HCT116 (cell line): ENCODE measurements around the gene YPEL3. TPM values are rescaled to one million over a fixed set of nuclear protein-coding genes. Genes with fewer than 3 reads are reported as not detected.

Experiments
- ATAC-seq: fragments of 200-7000 bp; cut with Tn5 transposase; 2 replicates; pipeline ENCODE4 v1.9.1; 2020; ENCODE audit warnings: mild to moderate bottlenecking, moderate library complexity
- BruUV-seq: library from RNA; stranded (reverse); fragments of 400-500 nt; replicated peaks from 2 replicates; lab custom pipeline; 2021; lab: Mats Ljungman, UMichigan
- CTCF ChIA-PET: fragments of 300-600 bp; sonication (Branson Sonifier 250); formaldehyde crosslinking; loops from one replicate; lab custom pipeline; 2021; ENCODE audit warnings: antibody characterized with exemption; lab: Charles Lee
- POLR2A ChIA-PET: fragments of 300-600, 350-600 bp; sonication (Branson Sonifier 250); formaldehyde crosslinking; loops from one replicate; lab custom pipeline; 2021; ENCODE audit warnings: antibody characterized with exemption; lab: Charles Lee
- RAD21 ChIA-PET, 2 experiments: fragments of 300-600 bp; sonication (Branson Sonifier 250); formaldehyde crosslinking; loops; one replicate each; lab custom pipeline; 2023; ENCODE audit warnings: low total read pairs in 2 of 2; ENCODE audit not compliant: uncharacterized antibody in 2 of 2, unreplicated experiment in 2 of 2, low non-redundant PET in 1 of 2; lab: Charles Lee
- DNase-seq: peaks from one replicate; pipeline ENCODE4 v3.0.0-alpha.2; 2010; ENCODE audit warnings: low read depth, low spot score
- H2AFZ ChIP-seq: fragments of 200-600 bp; shearing (Covaris generic), sonication (generic); 2 replicates; pipeline ENCODE4 v1.6.1; 2017; ENCODE audit warnings: low read depth, mixed run types, mixed read lengths, antibody characterized with exemption, low read length; ENCODE audit not compliant: poor library complexity, severe bottlenecking
- H3K27ac ChIP-seq: 2 replicates; pipeline ENCODE4 v1.5.1; 2012; ENCODE audit warnings: low read depth, low read length
- H3K27me3 ChIP-seq: fragments of 200-600 bp; sonication (generic); 2 replicates; pipeline ENCODE4 v1.6.1; 2016; ENCODE audit warnings: mixed run types, low read length, mixed read lengths; ENCODE audit not compliant: insufficient read depth
- H3K36me3 ChIP-seq, 2 experiments: fragments of 200-500 bp in 1 of 2; fragments of 200-600 bp in 1 of 2; sonication (Bioruptor generic) in 1 of 2; sonication (generic) in 1 of 2; 2 replicates each; pipeline versions ENCODE4 v1.5.1 to v1.6.1; 2014 to 2016; ENCODE audit warnings: low read length in 2 of 2, inconsistent platforms in 1 of 2, mixed read lengths in 1 of 2, mixed run types in 1 of 2; ENCODE audit not compliant: insufficient read depth in 2 of 2, control insufficient read depth in 1 of 2
- H3K4me1 ChIP-seq, 2 experiments: fragments of 200-600 bp in 1 of 2; sonication (generic) in 1 of 2; 2 replicates each; pipeline versions ENCODE4 v1.5.1 to v1.6.1; 2012 to 2017; ENCODE audit warnings: low read length in 2 of 2, inconsistent platforms in 1 of 2, mild to moderate bottlenecking in 1 of 2, mixed read lengths in 1 of 2, mixed run types in 1 of 2, moderate library complexity in 1 of 2; ENCODE audit not compliant: insufficient read depth in 2 of 2, control insufficient read depth in 1 of 2
- H3K4me2 ChIP-seq: fragments of 200-600 bp; sonication (generic); 2 replicates; pipeline ENCODE4 v1.6.1; 2017; ENCODE audit warnings: mixed run types, low read length, mixed read lengths
- H3K4me3 ChIP-seq, 2 experiments: fragments of 200-600 bp in 1 of 2; sonication (generic) in 1 of 2; replicated peaks in 1 of 2; 2 replicates each; pipeline ENCODE4 v1.5.1; 2011 to 2016; ENCODE audit warnings: low read length in 2 of 2, control low read depth in 1 of 2, low read depth in 1 of 2, mild to moderate bottlenecking in 1 of 2, mixed read lengths in 1 of 2, mixed run types in 1 of 2
- H3K79me2 ChIP-seq: fragments of 200-600 bp; sonication (generic); 2 replicates; pipeline ENCODE4 v1.6.1; 2017; ENCODE audit warnings: mild to moderate bottlenecking, mixed run types, low read length, moderate library complexity, mixed read lengths; ENCODE audit not compliant: insufficient read depth
- H3K9ac ChIP-seq: fragments of 200-600 bp; sonication (generic); 2 replicates; pipeline ENCODE4 v1.6.1; 2016; ENCODE audit warnings: low read length, mixed read lengths
- H3K9me2 ChIP-seq: fragments of 200-600 bp; sonication (generic), shearing (Covaris generic); 2 replicates; pipeline ENCODE4 v1.6.1; 2017; ENCODE audit warnings: mixed run types, mild to moderate bottlenecking, moderate library complexity; ENCODE audit not compliant: insufficient read depth
- H3K9me3 ChIP-seq, 2 experiments: fragments of 200-500 bp in 1 of 2; fragments of 200-600 bp in 1 of 2; sonication (Bioruptor generic) in 1 of 2; sonication (generic) in 1 of 2; 2 replicates each; pipeline ENCODE4 v1.6.1; 2014 to 2017; ENCODE audit warnings: low read length in 2 of 2, mixed read lengths in 2 of 2, inconsistent platforms in 1 of 2, low read depth in 1 of 2, mild to moderate bottlenecking in 1 of 2, mixed run types in 1 of 2, moderate library complexity in 1 of 2; ENCODE audit not compliant: control insufficient read depth in 1 of 2, insufficient read depth in 1 of 2
- H4K20me1 ChIP-seq: fragments of 200-600 bp; sonication (generic), shearing (Covaris generic); 2 replicates; pipeline ENCODE4 v1.6.1; 2017; ENCODE audit warnings: mixed run types, mild to moderate bottlenecking, moderate library complexity; ENCODE audit not compliant: insufficient read depth
- EGR1 ChIP-seq: IDR thresholded peaks from 2 replicates; pipeline ENCODE4 v1.6.1; 2012; ENCODE audit warnings: low read depth
- ELF1 ChIP-seq: IDR thresholded peaks from 2 replicates; pipeline ENCODE4 v1.6.1; 2012; ENCODE audit warnings: low read depth, borderline replicate concordance
- EZH2 ChIP-seq: fragments of 200-600 bp; sonication (generic); IDR thresholded peaks from 2 replicates; pipeline ENCODE4 v1.6.1; 2017; ENCODE audit warnings: antibody characterized with exemption, mixed run types
- EZH2phosphoT487 ChIP-seq: fragments of 200-600 bp; IDR thresholded peaks from 2 replicates; pipeline ENCODE4 v1.6.1; 2018; ENCODE audit warnings: antibody characterized with exemption, borderline replicate concordance
- FOSL1 ChIP-seq: IDR thresholded peaks from 2 replicates; pipeline ENCODE4 v1.6.1; 2012; ENCODE audit warnings: low read depth
- POLR2AphosphoS5 ChIP-seq: IDR thresholded peaks from 2 replicates; pipeline ENCODE4 v1.6.1; 2011; ENCODE audit warnings: mild to moderate bottlenecking, low read depth, low read length, moderate library complexity
- RAD21 ChIP-seq: IDR thresholded peaks from 2 replicates; pipeline ENCODE4 v1.6.1; 2012; ENCODE audit warnings: low read depth, mild to moderate bottlenecking
- ZNF274 ChIP-seq: fragments of 200-500 bp; sonication (Bioruptor generic); IDR thresholded peaks from 2 replicates; pipeline ENCODE4 v1.6.1; 2014; ENCODE audit warnings: mild to moderate bottlenecking, low read depth, low read length, inconsistent platforms
- intact Hi-C: fragments of 100-400 bp; cut with micrococcal nuclease; formaldehyde crosslinking; loops from 2 replicates; pipeline ENCODE4 v1.10.0; 2022
- total RNA-seq: library from RNA; stranded (reverse); gene quantifications from one replicate; pipeline ENCODE4 v1.2.1, GENCODE V29; 2021; ENCODE audit not compliant: unreplicated experiment
- TF ChIP-seq, protein P1 (sequence below): IDR thresholded peaks from 2 replicates; pipeline ENCODE4 v1.6.1; 2011; ENCODE audit warnings: mild to moderate bottlenecking, low read length, moderate library complexity; ENCODE audit not compliant: insufficient replicate concordance; ENCODE audit errors: extremely low read depth

YPEL3 gene
- total RNA-seq, 1 experiment from 2014 or later: 10.9 TPM

DNA sequence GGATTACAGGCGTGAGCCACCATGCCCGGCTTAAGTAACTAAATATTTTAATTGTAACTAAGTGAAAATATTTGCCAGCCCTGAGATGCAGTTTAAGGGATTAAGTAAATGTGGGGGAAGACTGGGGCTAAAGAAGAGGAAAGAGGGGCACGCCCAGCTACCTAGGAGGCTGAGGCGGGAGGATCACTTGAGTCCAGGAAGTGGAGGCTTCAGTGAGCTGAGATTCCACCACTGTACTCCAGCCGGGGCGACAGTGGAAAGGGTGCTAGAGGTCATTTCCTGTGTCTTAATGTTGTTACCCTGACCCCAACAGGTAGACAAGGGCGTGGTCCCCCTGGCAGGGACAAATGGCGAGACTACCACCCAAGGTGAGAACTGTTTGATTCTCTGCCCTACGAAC is 27.7 kb downstream of the YPEL3 start:
- BruUV-seq: no TSS peak

DNA sequence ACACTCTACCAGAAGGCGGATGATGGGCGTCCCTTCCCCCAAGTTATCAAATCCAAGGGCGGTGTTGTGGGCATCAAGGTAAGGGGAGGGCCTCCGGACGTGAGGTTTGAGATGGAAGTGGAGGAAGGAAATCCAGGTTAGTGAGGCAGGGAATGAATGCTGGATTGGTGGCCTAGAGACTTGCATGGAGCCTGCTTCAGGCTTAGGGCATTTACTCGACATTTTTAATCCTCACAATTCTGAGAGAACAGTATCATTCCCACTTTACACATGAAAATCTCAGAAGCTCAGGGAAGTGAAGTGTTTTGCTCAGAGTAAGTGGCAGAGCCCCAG is 28.5 kb downstream of the YPEL3 start:
- Histone ChIP-seq H3K27ac (peak overlapping the region; percentile 100), H3K9me2 (no peaks in the 10 kb centered on the region), H2AFZ (no peak overlapping the region), H3K9ac (peak overlapping the region; percentile 99; the same call in 1 of the 2 replicates), H3K4me1 (peaks cover 18 to 42% of the 10 kb centered on the region in 2 experiments), H3K36me3 (peaks cover 28 to 60% of the 10 kb centered on the region in 2 experiments), H3K79me2 (peaks cover 61% of the 10 kb centered on the region), H3K4me2 (peak overlapping the region; percentile 95), H4K20me1 (peaks cover 12% of the 10 kb centered on the region; the same call in 1 of the 2 replicates), H3K27me3 (no peaks in the 10 kb centered on the region), H3K4me3 (peak overlapping the region; percentile 98), H3K9me3 (no peaks in the 10 kb centered on the region)
- intact Hi-C loops: no loop called here
- no peak for DNase-seq
- no peak for ATAC-seq
- ChIA-PET POLR2A (interaction anchor here (2.7 kb wide), 1 partner anchor 23 kb away, joined by 10 read pairs; the partner anchor contains the start of gene TBX6), RAD21 (no interaction called here), CTCF (interaction anchor here (4.4 kb wide), 1 partner anchor 25 kb away, joined by 28 read pairs; the partner anchor contains the start of gene TBX6)
- no peak; the same call in 1 of the 2 replicates for TF ChIP-seq POLR2AphosphoS5
- TF ChIP-seq RAD21: no peak
- TF ChIP-seq, protein P1, sequence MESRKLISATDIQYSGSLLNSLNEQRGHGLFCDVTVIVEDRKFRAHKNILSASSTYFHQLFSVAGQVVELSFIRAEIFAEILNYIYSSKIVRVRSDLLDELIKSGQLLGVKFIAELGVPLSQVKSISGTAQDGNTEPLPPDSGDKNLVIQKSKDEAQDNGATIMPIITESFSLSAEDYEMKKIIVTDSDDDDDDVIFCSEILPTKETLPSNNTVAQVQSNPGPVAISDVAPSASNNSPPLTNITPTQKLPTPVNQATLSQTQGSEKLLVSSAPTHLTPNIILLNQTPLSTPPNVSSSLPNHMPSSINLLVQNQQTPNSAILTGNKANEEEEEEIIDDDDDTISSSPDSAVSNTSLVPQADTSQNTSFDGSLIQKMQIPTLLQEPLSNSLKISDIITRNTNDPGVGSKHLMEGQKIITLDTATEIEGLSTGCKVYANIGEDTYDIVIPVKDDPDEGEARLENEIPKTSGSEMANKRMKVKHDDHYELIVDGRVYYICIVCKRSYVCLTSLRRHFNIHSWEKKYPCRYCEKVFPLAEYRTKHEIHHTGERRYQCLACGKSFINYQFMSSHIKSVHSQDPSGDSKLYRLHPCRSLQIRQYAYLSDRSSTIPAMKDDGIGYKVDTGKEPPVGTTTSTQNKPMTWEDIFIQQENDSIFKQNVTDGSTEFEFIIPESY: no peak
- TF ChIP-seq EZH2: no peak
- no peak for TF ChIP-seq ZNF274
- no peak for TF ChIP-seq ELF1
- TF ChIP-seq FOSL1: no peak
- no peak for TF ChIP-seq EGR1
- no peak for TF ChIP-seq EZH2phosphoT487
- no TSS peak for BruUV-seq

More for the DNA sequence above, 27.7 kb downstream of the YPEL3 start:
- Histone ChIP-seq H3K9me2 (no peaks in the 10 kb centered on the region), H3K4me2 (peak overlapping the region; percentile 1; the same call in 1 of the 2 replicates), H2AFZ (no peak overlapping the region), H3K27ac (peak overlapping the region; percentile 32; the same call in 1 of the 2 replicates), H3K79me2 (peaks cover 61% of the 10 kb centered on the region), H3K36me3 (peaks cover 28 to 60% of the 10 kb centered on the region in 2 experiments), H3K27me3 (no peaks in the 10 kb centered on the region), H3K9me3 (no peaks in the 10 kb centered on the region), H3K9ac (no peak overlapping the region), H3K4me1 (peaks cover 14 to 38% of the 10 kb centered on the region in 2 experiments), H3K4me3 (no peak overlapping the region), H4K20me1 (peaks cover 12% of the 10 kb centered on the region; the same call in 1 of the 2 replicates)
- no peak for ATAC-seq
- DNase-seq: no peak
- intact Hi-C loops: no loop called here
- TF ChIP-seq EZH2 (no peak), POLR2AphosphoS5 (0 out of 2 replicates have a peak, but pooled peaks have one; percentile 9)
- CTCF ChIA-PET: interaction anchor here (1.1 to 4.4 kb wide), 2 partner anchors 24 to 44 kb away, joined by 3 to 28 read pairs; partner anchors contain the start of gene TBX6
- POLR2A ChIA-PET: no interaction called here
- RAD21 ChIA-PET: no interaction called here
